ENCODE measurements around the gene CHDH. TPM values are rescaled to one million over a fixed set of nuclear protein-coding genes. Genes with fewer than 3 reads are reported as not detected.

CHDH gene
- total RNA-seq, 3 donors from 2014 or later: 16.5 to 24.1 (median 22.1) TPM

DNA sequence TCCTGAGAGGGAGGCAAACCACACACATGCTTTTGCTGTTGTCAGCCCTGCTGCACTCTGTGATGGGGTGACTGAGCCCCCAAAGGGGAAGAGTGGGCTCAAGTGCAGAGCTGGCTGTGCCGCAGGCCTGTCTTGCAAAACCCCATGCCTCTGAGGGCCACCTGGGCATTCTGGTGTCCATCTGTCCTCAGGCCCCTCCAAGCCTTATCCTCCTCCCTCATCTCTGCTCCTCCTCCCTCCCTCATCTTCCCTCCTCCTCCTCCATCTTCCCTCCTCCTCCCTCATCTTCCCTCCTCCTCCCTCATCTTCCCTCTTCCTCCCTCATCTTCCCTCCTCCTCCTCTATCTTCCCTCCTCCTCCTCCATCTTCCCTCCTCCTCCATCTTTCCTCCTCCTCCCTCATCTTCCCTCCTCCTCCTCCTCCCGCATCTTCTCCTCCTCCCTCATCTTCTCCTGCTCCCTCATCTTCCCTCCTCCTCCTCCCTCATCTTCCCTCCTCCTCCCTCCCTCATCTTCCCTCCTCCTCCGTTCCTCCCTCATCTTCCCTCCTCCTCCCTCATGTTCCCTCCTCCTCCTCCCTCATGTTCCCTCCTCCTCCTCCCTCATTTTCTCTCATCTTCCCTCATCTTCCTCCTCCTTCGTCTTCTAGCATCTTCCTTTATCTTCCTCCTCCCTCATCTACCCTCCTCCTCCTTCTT is 40.6 kb downstream of the CHDH start:
- ATAC-seq: no peak
- Histone ChIP-seq H3K4me3 (no peak overlapping the region), H3K9me3 (no peaks in the 10 kb centered on the region), H3K36me3 (ENCODE audit: low read depth) (no peaks in the 10 kb centered on the region), H3K4me1 (ENCODE audit: low read depth) (peaks cover 15% of the 10 kb centered on the region)
- intact Hi-C loops (cut with DNase I, micrococcal nuclease): no loop called here
- DNase-seq: no peak
- no peak for TF ChIP-seq CTCF (IDR thresholded peaks at IDR 0.05)

DNA sequence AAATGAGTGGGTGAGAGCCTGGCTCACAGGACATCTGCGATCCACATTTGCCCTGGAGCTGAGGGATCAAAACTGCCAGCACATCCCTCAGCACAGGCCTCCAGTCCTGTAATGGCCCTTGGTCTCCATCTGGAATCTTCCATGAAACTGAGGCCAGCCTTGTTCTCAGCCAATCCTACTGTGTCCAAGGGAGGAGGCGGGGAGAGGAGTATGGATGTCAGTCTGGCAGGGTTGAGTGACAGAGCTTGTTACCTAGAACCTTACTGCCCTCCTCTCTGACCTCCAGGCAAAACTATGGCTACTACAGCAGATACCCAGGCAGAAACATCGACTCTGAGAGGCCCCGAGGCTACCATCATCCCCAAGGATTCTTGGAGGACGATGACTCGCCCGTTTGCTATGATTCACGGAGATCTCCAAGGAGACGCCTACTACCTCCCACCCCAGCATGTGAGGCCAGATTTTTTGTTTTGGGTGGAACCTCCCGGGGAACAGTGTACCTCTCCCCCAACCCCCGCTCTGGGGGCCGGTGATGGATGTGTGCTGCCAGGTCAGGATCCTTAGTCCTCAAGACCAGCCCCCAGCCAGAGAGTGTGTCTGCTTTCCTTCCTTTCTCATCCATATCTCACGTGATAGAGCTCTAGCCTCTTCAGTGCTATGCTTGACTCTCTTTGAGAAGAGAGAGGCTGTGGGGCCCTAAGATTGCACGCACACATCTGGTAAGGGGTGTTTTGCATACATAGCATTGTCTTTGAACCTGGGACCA is 41.3 kb downstream of the CHDH start:
- TF ChIP-seq CTCF (IDR thresholded peaks at IDR 0.05): no peak
- Histone ChIP-seq H3K4me3 (no peak overlapping the region), H3K9me3 (no peaks in the 10 kb centered on the region), H3K4me1 (ENCODE audit: low read depth) (peaks cover 15% of the 10 kb centered on the region), H3K36me3 (ENCODE audit: low read depth) (no peaks in the 10 kb centered on the region)
- DNase-seq (no peak), ATAC-seq (no peak)
- intact Hi-C loops (cut with DNase I, micrococcal nuclease): no loop called here

- H3K9me3 ChIP-seq: no peaks in the 10 kb centered on the region
- intact Hi-C loops (cut with DNase I, micrococcal nuclease): no loop called here
- H3K4me1 ChIP-seq (ENCODE audit: low read depth): peaks cover 15% of the 10 kb centered on the region
- DNase-seq (no peak), ATAC-seq (no peak)
- no peak overlapping the region for H3K4me3 ChIP-seq
- TF ChIP-seq CTCF (IDR thresholded peaks at IDR 0.05): no peak
- no peaks in the 10 kb centered on the region for H3K36me3 ChIP-seq (ENCODE audit: low read depth)
Measured at GRCh38 chr3:53803816-53804695, 42.2 kb downstream of the CHDH start.

- ATAC-seq (no peak), DNase-seq (no peak)
- TF ChIP-seq CTCF (IDR thresholded peaks at IDR 0.05): no peak
- Histone ChIP-seq H3K9me3 (no peaks in the 10 kb centered on the region), H3K4me3 (no peak overlapping the region), H3K36me3 (ENCODE audit: low read depth) (no peaks in the 10 kb centered on the region), H3K4me1 (ENCODE audit: low read depth) (peaks cover 15% of the 10 kb centered on the region)
- intact Hi-C loops (cut with DNase I, micrococcal nuclease): no loop called here
Measured at GRCh38 chr3:53803124-53803815, 42.9 kb downstream of the CHDH start.

GRCh38 chr3:53802256-53802880 is 43.9 kb downstream of the CHDH start:
- Histone ChIP-seq H3K4me1 (ENCODE audit: low read depth) (peaks cover 13% of the 10 kb centered on the region), H3K36me3 (ENCODE audit: low read depth) (no peaks in the 10 kb centered on the region), H3K4me3 (no peak overlapping the region), H3K9me3 (no peaks in the 10 kb centered on the region)
- ATAC-seq (no peak), DNase-seq (no peak)
- TF ChIP-seq CTCF (IDR thresholded peaks at IDR 0.05): no peak
- intact Hi-C loops (cut with DNase I, micrococcal nuclease): no loop called here

Measured in mucosa of descending colon (tissue), 3 donors.